Fibroblast of villous mesenchyme (primary cell): ENCODE data around the gene EYS. TPM values are rescaled to one million over a fixed set of nuclear protein-coding genes. Genes with fewer than 3 reads are reported as not detected.

Experiments used
- DNase-seq: peaks from one replicate; pipeline ENCODE4 v3.0.0-alpha.2; 2010; ENCODE audit warnings: low read depth
- H3K4me3 ChIP-seq: 2 replicates; pipeline ENCODE4 v1.5.1; 2011; ENCODE audit warnings: low read depth, mild to moderate bottlenecking, low read length
- CTCF ChIP-seq: IDR thresholded peaks from 2 replicates; pipeline ENCODE4 v1.5.1; 2012; ENCODE audit warnings: low read depth, mild to moderate bottlenecking, low read length; ENCODE audit not compliant: insufficient read depth
- total RNA-seq: library from RNA; depleted of rRNA; stranded (reverse); fragments of >200 nt; gene quantifications from 2 replicates; pipeline ENCODE4 v1.2.3, GENCODE V29; 2012

EYS gene
- total RNA-seq, 1 donor: under 0.01 TPM

- TF ChIP-seq CTCF: no peak
- DNase-seq: no peak
- no peak overlapping the region for H3K4me3 ChIP-seq
Observed at GRCh38 chr6:65449926-65450325, 257.1 kb downstream of the EYS start.

DNA sequence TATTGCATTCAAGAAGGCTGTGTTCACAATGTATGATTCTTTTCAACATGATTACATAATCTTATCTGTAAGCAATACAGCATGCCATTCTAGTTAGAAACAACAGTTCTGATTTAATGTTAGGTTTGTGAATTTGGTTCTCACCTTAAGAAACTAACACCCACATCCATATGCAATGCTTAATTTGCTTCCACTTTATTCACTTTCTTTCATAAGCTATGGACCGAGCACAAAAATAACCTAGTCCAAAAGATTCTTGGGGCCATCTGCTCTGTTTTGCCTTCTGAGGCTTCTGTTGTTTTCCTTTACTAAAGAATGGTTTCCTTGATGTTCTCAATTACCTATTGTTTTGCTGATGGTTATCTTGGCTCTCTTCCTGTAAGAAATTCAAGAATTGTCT, 258.2 kb downstream of the EYS start:
- no peak overlapping the region for H3K4me3 ChIP-seq
- TF ChIP-seq CTCF: no peak
- no peak for DNase-seq

DNA sequence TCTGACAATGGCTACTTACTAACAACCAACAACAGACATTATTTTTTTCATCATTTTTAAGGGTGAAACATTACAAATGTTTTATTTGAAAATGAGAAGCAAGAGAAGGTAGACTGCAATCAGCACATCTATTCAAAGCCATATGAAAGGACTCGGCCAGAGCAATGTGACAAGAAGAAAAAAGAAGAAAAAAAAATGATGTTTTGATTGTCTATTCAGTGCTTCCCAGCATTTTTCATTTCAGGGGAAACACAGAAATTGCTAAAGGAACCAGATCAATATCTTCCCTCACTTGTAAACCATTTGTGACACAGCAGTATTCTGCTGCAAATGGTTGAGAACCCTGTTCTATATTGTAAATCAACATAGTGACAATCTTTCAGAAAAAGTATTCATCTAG, 270.7 kb downstream of the EYS start:
- no peak for TF ChIP-seq CTCF
- DNase-seq: no peak
- no peak overlapping the region for H3K4me3 ChIP-seq

DNA sequence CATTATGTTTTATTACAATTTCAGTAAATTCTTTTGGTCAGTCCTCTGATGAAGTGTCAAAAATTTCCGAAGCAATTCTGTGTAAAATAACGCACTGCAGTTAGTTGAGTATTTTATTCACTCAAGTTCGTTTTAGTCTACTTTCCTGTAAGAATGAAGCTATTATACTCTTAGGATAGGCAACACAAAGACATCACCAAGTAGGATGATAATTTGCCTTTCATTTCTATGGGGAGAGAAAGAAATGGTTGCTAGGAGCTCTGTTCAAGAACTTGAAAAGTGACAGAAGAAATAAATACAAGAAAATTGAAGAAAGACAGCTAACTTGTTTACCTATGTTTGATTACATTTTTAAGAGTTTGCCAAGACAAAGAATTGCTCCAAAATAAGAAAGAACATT, 290.4 kb downstream of the EYS start:
- DNase-seq: no peak
- TF ChIP-seq CTCF: no peak
- no peak overlapping the region for H3K4me3 ChIP-seq

- no peak for DNase-seq
- no peak for TF ChIP-seq CTCF
Observed at GRCh38 chr6:65410309-65410708, 296.7 kb downstream of the EYS start.

DNA sequence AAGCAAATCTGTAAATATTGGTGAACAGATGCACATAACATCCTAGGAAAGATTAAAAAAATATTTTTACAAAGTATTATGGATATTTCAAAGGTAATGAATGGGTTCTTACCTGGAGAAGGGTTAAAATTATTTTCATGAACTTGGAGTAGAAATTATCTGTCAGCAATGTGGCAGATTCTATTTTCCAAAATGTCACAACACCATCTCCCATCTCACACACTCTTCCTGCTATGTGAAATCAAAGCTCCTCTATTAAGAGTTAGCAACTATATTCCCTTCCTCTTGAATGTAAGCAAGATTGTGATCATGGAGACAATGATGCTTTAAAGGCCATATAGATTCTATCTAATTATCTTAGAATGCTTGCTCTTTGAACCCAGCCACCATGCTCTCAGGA, 304.5 kb downstream of the EYS start:
- DNase-seq: no peak
- TF ChIP-seq CTCF: no peak
- no peak overlapping the region for H3K4me3 ChIP-seq

More at GRCh38 chr6:65410309-65410708, 296.7 kb downstream of the EYS start:
- no peak overlapping the region for H3K4me3 ChIP-seq

- no peak for DNase-seq
- H3K4me3 ChIP-seq: no peak overlapping the region
- no peak for TF ChIP-seq CTCF
Observed at GRCh38 chr6:65399355-65400084, 307.5 kb downstream of the EYS start.
